Activated CD8-positive, alpha-beta T cell treated with anti-CD3 and anti-CD28 coated beads, Interleukin-2, amount 10 ng/mL, durations not matched to agents 7 days and 5 days (primary cell): ENCODE data around the gene FANCG. TPM values are rescaled to one million over a fixed set of nuclear protein-coding genes. Genes with fewer than 3 reads are reported as not detected.

Experiments used
- ATAC-seq: fragments of 150-1000 bp; cut with Tn5 transposase; one replicate; pipeline ENCODE4 v1.10.0; 2021; ENCODE audit warnings: moderate library complexity
- CTCF ChIA-PET: fragments of 350-600 bp; sonication (Branson Sonifier 250); formaldehyde crosslinking; loops from one replicate; lab custom pipeline; 2021; ENCODE audit warnings: antibody characterized with exemption; lab: Charles Lee
- POLR2A ChIA-PET: fragments of 350-600 bp; sonication (Branson Sonifier 250); formaldehyde crosslinking; loops from one replicate; lab custom pipeline; 2021; ENCODE audit warnings: antibody characterized with exemption; lab: Charles Lee
- DNase-seq: peaks from one replicate; pipeline ENCODE4 v3.0.0-alpha.2; 2020
- H3K27ac Mint-ChIP-seq: one replicate; pipeline ENCODE4 v1.8.0; 2021; ENCODE audit warnings: mild to moderate bottlenecking, mixed read lengths
- H3K27me3 Mint-ChIP-seq: one replicate; pipeline ENCODE4 v1.8.0; 2021; ENCODE audit warnings: low read depth, mixed read lengths
- H3K36me3 Mint-ChIP-seq: one replicate; pipeline ENCODE4 v1.8.0; 2021; ENCODE audit warnings: low read depth, mixed read lengths
- H3K4me1 Mint-ChIP-seq: one replicate; pipeline ENCODE4 v1.8.0; 2021; ENCODE audit warnings: low read depth, mixed read lengths
- H3K4me3 Mint-ChIP-seq: one replicate; pipeline ENCODE4 v1.8.0; 2021; ENCODE audit warnings: mild to moderate bottlenecking, mixed read lengths
- H3K9me3 Mint-ChIP-seq: one replicate; pipeline ENCODE4 v1.8.0; 2022; ENCODE audit warnings: mixed read lengths; ENCODE audit not compliant: insufficient read depth
- total RNA-seq, 2 experiments: library from RNA; stranded (reverse); gene quantifications; one replicate each; pipeline ENCODE4 v1.2.3, GENCODE V29; 2021

Gene FANCG
- 100 to 1,000 TPM; 125 to 136 TPM for total RNA-seq

- ChIA-PET CTCF (interaction anchor here (1.0 to 9.3 kb wide), 8 partner anchors 8 to 415 kb away, joined by 3 to 111 read pairs (median 9); partner anchors contain the start of genes PIGO, STOML2 and VCP), POLR2A (interaction anchor here (0.6 to 6.4 kb wide), 13 partner anchors 8 to 459 kb away, joined by 3 to 94 read pairs (median 4); partner anchors contain the start of genes DCTN3, PIGO, STOML2 and VCP)
- DNase-seq (peak; percentile 90), ATAC-seq (peak; percentile 91)
- peak within 1 kb of the TSS; percentile 99 for H3K27ac Mint-ChIP-seq
- peaks cover 28% of the 10 kb centered on the region for H3K4me1 Mint-ChIP-seq
- no peaks in the 10 kb centered on the region for H3K9me3 Mint-ChIP-seq
- peaks cover 35% of the 10 kb centered on the region for H3K36me3 Mint-ChIP-seq
- no peaks in the 10 kb centered on the region for H3K27me3 Mint-ChIP-seq
- H3K4me3 Mint-ChIP-seq, result peak within 1 kb of the TSS; percentile 95
Observed at GRCh38 chr9:35079426-35080341, at the start of gene FANCG. FANCG (minus strand) TSS chr9:35079942; CDS start chr9:35079524, 418 bp downstream.

GRCh38 chr9:35116898-35117551 lies 37.3 kb upstream of the FANCG start:
- ChIA-PET POLR2A (interaction anchor here (1.3 kb wide), 1 partner anchor 142 kb away, joined by 4 read pairs; no protein-coding TSS in a partner anchor), CTCF (interaction anchor here (0.6 to 6.7 kb wide), 29 partner anchors 10 to 1103 kb away, joined by 3 to 77 read pairs (median 3); partner anchors contain the start of genes PIGO and STOML2)
- Mint-ChIP-seq H3K27ac (peak overlapping the region; percentile 92), H3K4me1 (peaks cover 36% of the 10 kb centered on the region), H3K36me3 (peaks cover 6% of the 10 kb centered on the region), H3K4me3 (peak overlapping the region; percentile 95), H3K9me3 (no peaks in the 10 kb centered on the region), H3K27me3 (no peaks in the 10 kb centered on the region)
- DNase-seq (peak; percentile 95), ATAC-seq (peak; percentile 56)

GRCh38 chr9:35116539-35116897 lies 36.8 kb upstream of the FANCG start:
- H3K36me3 Mint-ChIP-seq, result peaks cover 6% of the 10 kb centered on the region
- no peak for DNase-seq
- POLR2A ChIA-PET, result interaction anchor here (0.7 to 1.7 kb wide), 4 partner anchors 18 to 616 kb away, joined by 3 to 5 read pairs (median 4); partner anchors contain the start of genes CREB3 and TLN1
- peak overlapping the region; percentile 92 for H3K27ac Mint-ChIP-seq
- peaks cover 41% of the 10 kb centered on the region for H3K4me1 Mint-ChIP-seq
- CTCF ChIA-PET, result interaction anchor here (0.7 to 6.7 kb wide), 24 partner anchors 11 to 1103 kb away, joined by 3 to 77 read pairs (median 4); partner anchors contain the start of gene STOML2
- H3K4me3 Mint-ChIP-seq, result peak overlapping the region; percentile 95
- H3K27me3 Mint-ChIP-seq, result no peaks in the 10 kb centered on the region
- peak; percentile 1 for ATAC-seq
- no peaks in the 10 kb centered on the region for H3K9me3 Mint-ChIP-seq

- Mint-ChIP-seq H3K4me3 (peak within 1 kb of the TSS; percentile 95), H3K36me3 (peaks cover 6% of the 10 kb centered on the region), H3K4me1 (peaks cover 44% of the 10 kb centered on the region), H3K27ac (peak within 1 kb of the TSS; percentile 92), H3K27me3 (no peaks in the 10 kb centered on the region), H3K9me3 (no peaks in the 10 kb centered on the region)
- peak; percentile 71 for ATAC-seq
- CTCF ChIA-PET, result interaction anchor here (0.7 to 6.7 kb wide), 14 partner anchors 11 to 469 kb away, joined by 3 to 77 read pairs (median 5); partner anchors contain the start of genes GALT and PIGO
- POLR2A ChIA-PET, result interaction anchor here (0.6 to 2.9 kb wide), 9 partner anchors 13 to 616 kb away, joined by 3 to 33 read pairs (median 4); partner anchors contain the start of genes ARHGEF39, CREB3, PIGO and STOML2
- peak; percentile 97 for DNase-seq
Observed at GRCh38 chr9:35115680-35116538, 36.2 kb upstream of the FANCG start, which contains the start of gene ATOSB. ATOSB (minus strand) TSS chr9:35115862; CDS start chr9:35108274, 7,588 bp downstream.

GRCh38 chr9:35114840-35115628 lies 35.3 kb upstream of the FANCG start:
- POLR2A ChIA-PET, result interaction anchor here (0.6 to 2.9 kb wide), 10 partner anchors 12 to 617 kb away, joined by 3 to 33 read pairs (median 4); partner anchors contain the start of genes ARHGEF39, CREB3, FANCG and PIGO
- CTCF ChIA-PET, result interaction anchor here (0.6 to 6.7 kb wide), 15 partner anchors 11 to 468 kb away, joined by 3 to 77 read pairs (median 5); partner anchors contain the start of genes GALT, PIGO and STOML2
- no peaks in the 10 kb centered on the region for H3K9me3 Mint-ChIP-seq
- ATAC-seq, result no peak
- H3K27me3 Mint-ChIP-seq, result no peaks in the 10 kb centered on the region
- H3K4me3 Mint-ChIP-seq, result peak overlapping the region; percentile 95
- peaks cover 6% of the 10 kb centered on the region for H3K36me3 Mint-ChIP-seq
- H3K27ac Mint-ChIP-seq, result peak overlapping the region; percentile 92
- DNase-seq, result peak; percentile 75
- peaks cover 53% of the 10 kb centered on the region for H3K4me1 Mint-ChIP-seq

- Mint-ChIP-seq H3K9me3 (no peaks in the 10 kb centered on the region), H3K27ac (peak overlapping the region; percentile 92), H3K27me3 (no peaks in the 10 kb centered on the region), H3K36me3 (peaks cover 6% of the 10 kb centered on the region), H3K4me1 (peaks cover 59% of the 10 kb centered on the region), H3K4me3 (peak overlapping the region; percentile 95)
- DNase-seq, result peak; percentile 89
- POLR2A ChIA-PET, result interaction anchor here (1.4 to 2.9 kb wide), 5 partner anchors 11 to 46 kb away, joined by 3 to 33 read pairs (median 6); partner anchors contain the start of genes FANCG, PIGO, STOML2 and VCP
- CTCF ChIA-PET, result interaction anchor here (0.6 to 6.7 kb wide), 15 partner anchors 11 to 467 kb away, joined by 3 to 77 read pairs (median 4); partner anchors contain the start of genes GALT, PIGO, STOML2 and VCP
- peak; percentile 35 for ATAC-seq
Observed at GRCh38 chr9:35114113-35114839, 34.5 kb upstream of the FANCG start.

- H3K27me3 Mint-ChIP-seq, result no peaks in the 10 kb centered on the region
- no peaks in the 10 kb centered on the region for H3K9me3 Mint-ChIP-seq
- CTCF ChIA-PET, result interaction anchor here (0.6 to 2.4 kb wide), 4 partner anchors 15 to 147 kb away, joined by 3 to 14 read pairs (median 4); partner anchors contain the start of genes FANCG and PIGO
- POLR2A ChIA-PET, result interaction anchor here (0.7 to 2.7 kb wide), 3 partner anchors 9 to 40 kb away, joined by 4 to 14 read pairs (median 4); partner anchors contain the start of genes STOML2 and VCP
- DNase-seq (no peak), ATAC-seq (no peak)
- H3K4me3 Mint-ChIP-seq, result peak overlapping the region; percentile 69
- peak overlapping the region; percentile 57 for H3K27ac Mint-ChIP-seq
- H3K4me1 Mint-ChIP-seq, result peaks cover 63% of the 10 kb centered on the region
- peaks cover 9% of the 10 kb centered on the region for H3K36me3 Mint-ChIP-seq
Observed at GRCh38 chr9:35112257-35113020, 32.7 kb upstream of the FANCG start.

- peak overlapping the region; percentile 61 for H3K27ac Mint-ChIP-seq
- peak overlapping the region; percentile 69 for H3K4me3 Mint-ChIP-seq
- ChIA-PET POLR2A (interaction anchor here (0.7 to 2.7 kb wide), 5 partner anchors 8 to 39 kb away, joined by 3 to 14 read pairs (median 4); partner anchors contain the start of genes FANCG, STOML2 and VCP), CTCF (interaction anchor here (1.0 to 2.4 kb wide), 4 partner anchors 14 to 409 kb away, joined by 3 to 14 read pairs (median 4); partner anchors contain the start of genes FANCG and PIGO)
- ATAC-seq, result peak; percentile 67
- peaks cover 9% of the 10 kb centered on the region for H3K36me3 Mint-ChIP-seq
- DNase-seq, result peak; percentile 98
- no peaks in the 10 kb centered on the region for H3K27me3 Mint-ChIP-seq
- H3K4me1 Mint-ChIP-seq, result peaks cover 52% of the 10 kb centered on the region
- no peaks in the 10 kb centered on the region for H3K9me3 Mint-ChIP-seq
Observed at GRCh38 chr9:35111001-35111933, 31.5 kb upstream of the FANCG start.
